NCI-H128 (cell line): ENCODE measurements around the gene FOXD4L3.
"Not testable (repeated sequence)": the region's sequence is repeated elsewhere in the genome, so short reads cannot be mapped to it uniquely, and the experiment has no call there.

Experiments
- DNase-seq: peaks from one replicate; lab custom pipeline; 2025; ENCODE audit not compliant: unreplicated experiment; lab: John Stamatoyannopoulos, UW

The FOXD4L3 gene

GRCh38 chr9:68343992-68344391 is 41.3 kb downstream of the FOXD4L3 start:
- not testable (repeated sequence) for DNase-seq

- not testable (repeated sequence) for DNase-seq
Observed at GRCh38 chr9:68351689-68352088, 49.0 kb downstream of the FOXD4L3 start.
